CD4-positive, alpha-beta T cell (primary cell): Measurements from ENCODE around the gene CWC27. TPM values are rescaled to one million over a fixed set of nuclear protein-coding genes. Genes with fewer than 3 reads are reported as not detected.

Experiments used
- ATAC-seq: fragments of 200-7000 bp; cut with Tn5 transposase; one replicate; pipeline ENCODE4 v1.10.0; 2022; ENCODE audit warnings: mild to moderate bottlenecking; ENCODE audit not compliant: poor library complexity
- CTCF ChIA-PET: fragments of 350-600 bp; sonication (Branson Sonifier 250); formaldehyde crosslinking; loops from one replicate; lab custom pipeline; 2021; ENCODE audit warnings: antibody characterized with exemption, inconsistent platforms; lab: Charles Lee
- POLR2A ChIA-PET: fragments of 350-600 bp; sonication (Branson Sonifier 250); formaldehyde crosslinking; loops from one replicate; lab custom pipeline; 2021; ENCODE audit warnings: antibody characterized with exemption, inconsistent platforms; lab: Charles Lee
- DNase-seq, 14 experiments: peaks; one replicate each; pipeline ENCODE4 v3.0.0-alpha.2; 2013 to 2020; ENCODE audit warnings: mixed read lengths in 2 of 14
- H3K27ac ChIP-seq, 2 donors: one replicate each; pipeline versions ENCODE4 v1.5.1 to v1.7.0; 2013; ENCODE audit warnings: low read length in 2 of 2, low read depth in 1 of 2, mild to moderate bottlenecking in 1 of 2
- H3K27me3 ChIP-seq, 2 experiments: 1 replicate in 1 of 2; 2 replicates in 1 of 2; pipeline versions ENCODE4 v1.6.1 to v1.7.0; 2013; ENCODE audit warnings: low read length in 2 of 2, control low read depth in 1 of 2, mild to moderate bottlenecking in 1 of 2, moderate library complexity in 1 of 2; ENCODE audit not compliant: insufficient read depth in 2 of 2, control insufficient read depth in 1 of 2
- H3K36me3 ChIP-seq: one replicate; pipeline ENCODE4 v1.6.1; 2013; ENCODE audit warnings: low read length, control low read depth; ENCODE audit not compliant: insufficient read depth
- H3K4me1 ChIP-seq: one replicate; pipeline ENCODE4 v1.6.1; 2013; ENCODE audit warnings: low read length, control low read depth; ENCODE audit not compliant: insufficient read depth
- H3K4me3 ChIP-seq: one replicate; pipeline ENCODE4 v1.5.1; 2013; ENCODE audit warnings: mild to moderate bottlenecking, low read length, moderate library complexity
- H3K9me3 ChIP-seq, 2 experiments: 1 replicate in 1 of 2; 2 replicates in 1 of 2; pipeline versions ENCODE4 v1.6.1 to v1.7.0; 2013; ENCODE audit warnings: low read length in 2 of 2, mild to moderate bottlenecking in 2 of 2, control low read depth in 1 of 2, moderate library complexity in 1 of 2; ENCODE audit not compliant: control insufficient read depth in 1 of 2, insufficient read depth in 1 of 2
- H3K27ac Mint-ChIP-seq: one replicate; pipeline ENCODE4 v1.8.0; 2020; ENCODE audit warnings: mixed read lengths
- H3K27me3 Mint-ChIP-seq: one replicate; pipeline ENCODE4 v1.8.0; 2021; ENCODE audit warnings: mixed read lengths
- H3K36me3 Mint-ChIP-seq: one replicate; pipeline ENCODE4 v1.8.0; 2021; ENCODE audit warnings: low read depth, mixed read lengths
- H3K4me1 Mint-ChIP-seq: one replicate; pipeline ENCODE4 v1.8.0; 2021; ENCODE audit warnings: low read depth, mixed read lengths
- H3K4me3 Mint-ChIP-seq: one replicate; pipeline ENCODE4 v1.8.0; 2020; ENCODE audit warnings: mild to moderate bottlenecking, mixed read lengths
- H3K9me3 Mint-ChIP-seq: one replicate; pipeline ENCODE4 v1.8.0; 2020; ENCODE audit warnings: mixed read lengths
- CTCF ChIP-seq: fragments of 200-600 bp; IDR thresholded peaks from one replicate; pipeline ENCODE4 v1.8.0; 2022; ENCODE audit warnings: antibody characterized with exemption, mild to moderate bottlenecking
- intact Hi-C, 2 experiments: fragments of 100-400 bp; cut with DNase I in 1 of 2; cut with micrococcal nuclease in 1 of 2; formaldehyde crosslinking; loops; one replicate each; pipeline versions ENCODE4 v1.15.1 to v1.9.0; 2023 to 2025; cut with DNase I, micrococcal nuclease
- total RNA-seq, 174 experiments: library from RNA in 2 of 174; stranded (reverse) in 2 of 174; gene quantifications; one replicate each; pipeline ENCODE4 v1.2.3 and lab custom pipeline; 2021 to 2026

Gene CWC27
- total RNA-seq, 2 experiments from 2014 or later = 14.2 to 14.5 TPM

DNA sequence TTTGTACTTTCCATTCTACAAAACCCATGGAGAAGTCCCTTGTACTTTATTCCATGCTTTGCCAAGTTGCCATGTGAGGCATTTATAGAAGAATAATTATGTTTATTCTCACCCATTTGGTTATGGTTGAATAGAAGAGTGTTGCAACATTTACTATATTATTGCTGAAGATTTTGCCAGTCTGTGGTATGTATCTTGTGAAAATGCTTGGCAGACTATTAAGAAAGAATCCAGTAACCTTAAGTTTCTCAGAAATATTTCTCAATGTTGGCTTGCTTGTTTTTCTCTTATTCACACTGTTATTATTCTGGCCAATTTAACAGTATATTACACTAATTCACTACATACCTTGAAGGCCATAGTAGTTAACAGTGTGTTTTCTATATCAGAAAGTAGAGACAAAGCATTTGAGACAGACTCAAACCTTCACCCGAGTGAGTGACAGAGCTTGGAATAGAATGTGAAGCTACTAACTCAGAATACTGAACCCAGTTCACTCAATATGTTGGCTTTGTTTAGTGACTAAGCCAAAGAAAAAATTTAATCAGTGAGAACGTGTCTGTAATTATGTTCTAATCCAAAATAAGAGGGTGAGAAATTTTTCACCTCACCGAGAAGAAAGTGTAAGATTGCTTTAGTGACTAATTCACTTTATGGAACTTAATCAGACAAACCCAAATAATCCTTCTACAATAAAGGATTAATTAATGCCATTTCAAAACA, 184.4 kb downstream of the CWC27 start:
- H3K27me3 Mint-ChIP-seq = no peaks in the 10 kb centered on the region
- peaks cover 3% of the 10 kb centered on the region for H3K36me3 Mint-ChIP-seq
- ATAC-seq = no peak
- CTCF ChIA-PET = no interaction called here
- no peaks in the 10 kb centered on the region for H3K9me3 ChIP-seq
- no peaks in the 10 kb centered on the region for H3K9me3 Mint-ChIP-seq
- DNase-seq = no peak
- H3K27ac Mint-ChIP-seq = no peak overlapping the region
- no peak for TF ChIP-seq CTCF
- H3K36me3 ChIP-seq = no peaks in the 10 kb centered on the region
- H3K4me1 ChIP-seq = no peaks in the 10 kb centered on the region
- no peak overlapping the region for H3K4me3 ChIP-seq
- no peaks in the 10 kb centered on the region for H3K4me1 Mint-ChIP-seq
- no peak overlapping the region for H3K4me3 Mint-ChIP-seq
- no peak overlapping the region for H3K27ac ChIP-seq
- POLR2A ChIA-PET = no interaction called here
- no peaks in the 10 kb centered on the region for H3K27me3 ChIP-seq
- intact Hi-C loops = no loop called here

GRCh38 chr5:64954518-64954917, 185.8 kb downstream of the CWC27 start:
- Histone ChIP-seq H3K36me3 (no peaks in the 10 kb centered on the region), H3K27ac (no peak overlapping the region), H3K4me1 (no peaks in the 10 kb centered on the region), H3K27me3 (no peaks in the 10 kb centered on the region), H3K9me3 (no peaks in the 10 kb centered on the region), H3K4me3 (no peak overlapping the region)
- Mint-ChIP-seq H3K4me3 (no peak overlapping the region), H3K4me1 (no peaks in the 10 kb centered on the region), H3K27ac (no peak overlapping the region), H3K9me3 (no peaks in the 10 kb centered on the region), H3K36me3 (no peaks in the 10 kb centered on the region), H3K27me3 (no peaks in the 10 kb centered on the region)
- intact Hi-C loops = no loop called here
- no peak for DNase-seq
- ChIA-PET POLR2A (no interaction called here), CTCF (no interaction called here)
- no peak for TF ChIP-seq CTCF
- ATAC-seq = no peak

GRCh38 chr5:64958757-64959391, 190.1 kb downstream of the CWC27 start:
- intact Hi-C loops = loop anchor here (1.0 to 2.0 kb wide), 2 partner anchors 524 kb away; no protein-coding TSS in a partner anchor
- Mint-ChIP-seq H3K27me3 (no peaks in the 10 kb centered on the region), H3K27ac (no peak overlapping the region), H3K9me3 (peaks cover 7% of the 10 kb centered on the region), H3K36me3 (peaks cover 13% of the 10 kb centered on the region), H3K4me3 (no peak overlapping the region), H3K4me1 (no peaks in the 10 kb centered on the region)
- ChIA-PET CTCF (interaction anchor here (0.9 to 3.4 kb wide), 2 partner anchors 524 to 525 kb away, joined by 3 to 13 read pairs; no protein-coding TSS in a partner anchor), POLR2A (interaction anchor here (0.7 to 1.0 kb wide), 2 partner anchors 10 to 525 kb away, joined by 3 to 4 read pairs; no protein-coding TSS in a partner anchor)
- Histone ChIP-seq H3K9me3 (peaks cover 5 to 7% of the 10 kb centered on the region in 2 experiments), H3K4me3 (no peak overlapping the region), H3K4me1 (no peaks in the 10 kb centered on the region), H3K27me3 (no peaks in the 10 kb centered on the region), H3K27ac (no peak overlapping the region), H3K36me3 (no peaks in the 10 kb centered on the region)
- ATAC-seq (no peak), DNase-seq (peak in 3 of 14 experiments; percentile 33 to 50 (median 40))
- peak; percentile 57 for TF ChIP-seq CTCF
